Measurements from ENCODE around the gene SPRYD3.

The SPRYD3 gene

GRCh38 chr12:53105256-53105655 lies 26.1 kb upstream of the SPRYD3 start:
- no peak for TF ChIP-seq CTCF (IDR thresholded peaks at IDR 0.05)

GRCh38 chr12:53103860-53104305 lies 24.7 kb upstream of the SPRYD3 start:
- TF ChIP-seq CTCF (IDR thresholded peaks at IDR 0.05) = no peak

GRCh38 chr12:53102883-53103807 lies 24.0 kb upstream of the SPRYD3 start, which contains the start of gene SOAT2:
Gene SOAT2, plus strand, starts transcription at chr12:53103486. Its CDS starts 92 bp downstream, at chr12:53103578.
- no peak for TF ChIP-seq CTCF (IDR thresholded peaks at IDR 0.05)

GRCh38 chr12:53101931-53102781 lies 23.0 kb upstream of the SPRYD3 start:
- TF ChIP-seq CTCF (IDR thresholded peaks at IDR 0.05) = no peak

GRCh38 chr12:53101266-53101665 lies 22.1 kb upstream of the SPRYD3 start:
- no peak for TF ChIP-seq CTCF (IDR thresholded peaks at IDR 0.05)

GRCh38 chr12:53100466-53101151 lies 21.4 kb upstream of the SPRYD3 start:
- TF ChIP-seq CTCF (IDR thresholded peaks at IDR 0.05) = no peak
